ENCODE results near the gene CLDN5. TPM values are rescaled to one million over a fixed set of nuclear protein-coding genes. Genes with fewer than 3 reads are reported as not detected.

Gene CLDN5
- total RNA-seq, 2 experiments from 2014 or later, result not detected

- Histone ChIP-seq H3K4me2 (ENCODE audit: low read length) (no peak overlapping the region), H3K27ac (ENCODE audit: low read depth, low read length, poor library complexity, severe bottlenecking) (no peak overlapping the region), H4K20me1 (ENCODE audit: insufficient read depth, low read length) (no peaks in the 10 kb centered on the region), H3K36me3 (ENCODE audit: insufficient read depth, low read length) (no peaks in the 10 kb centered on the region), H3K9me3 (ENCODE audit: low read length) (no peaks in the 10 kb centered on the region), H3K9me2 (ENCODE audit: insufficient read depth, low read length) (no peaks in the 10 kb centered on the region), H2AFZ (ENCODE audit: low read length) (no peak overlapping the region), H3K79me2 (ENCODE audit: insufficient read depth, low read depth, low read length) (no peaks in the 10 kb centered on the region), H3K4me1 (ENCODE audit: insufficient read depth, low read length, poor library complexity, severe bottlenecking) (no peaks in the 10 kb centered on the region), H3K4me3 (ENCODE audit: low read depth, low read length, poor library complexity, severe bottlenecking) (no peak overlapping the region)
- intact Hi-C loops (cut with micrococcal nuclease; ENCODE audit: unreplicated experiment), result no loop called here
- TF ChIP-seq EZH2phosphoT487 (IDR thresholded peaks at IDR 0.05; ENCODE audit: borderline replicate concordance, low read depth, low read length) (no peak), CTCF (conservative IDR thresholded peaks at IDR 0.05; ENCODE audit: low read length) (no peak)
- no TSS peak for BruUV-seq (replicated peaks)
- ChIA-PET CTCF (ENCODE audit: unreplicated experiment) (no interaction called here), POLR2A (no interaction called here)
- no peak for DNase-seq (ENCODE audit: low spot score)
Observed at GRCh38 chr22:19543970-19544708, 19.9 kb upstream of the CLDN5 start.

GRCh38 chr22:19540394-19540793 lies 16.2 kb upstream of the CLDN5 start:
- Histone ChIP-seq H3K9me2 (ENCODE audit: insufficient read depth, low read length) (no peaks in the 10 kb centered on the region), H3K36me3 (ENCODE audit: insufficient read depth, low read length) (no peaks in the 10 kb centered on the region), H3K4me2 (ENCODE audit: low read length) (no peak overlapping the region), H3K4me1 (ENCODE audit: insufficient read depth, low read length, poor library complexity, severe bottlenecking) (no peaks in the 10 kb centered on the region), H3K9me3 (ENCODE audit: low read length) (no peaks in the 10 kb centered on the region), H4K20me1 (ENCODE audit: insufficient read depth, low read length) (no peaks in the 10 kb centered on the region), H3K79me2 (ENCODE audit: insufficient read depth, low read depth, low read length) (no peaks in the 10 kb centered on the region), H3K4me3 (ENCODE audit: low read depth, low read length, poor library complexity, severe bottlenecking) (no peak overlapping the region), H3K27ac (ENCODE audit: low read depth, low read length, poor library complexity, severe bottlenecking) (no peak overlapping the region), H2AFZ (ENCODE audit: low read length) (no peak overlapping the region)
- TF ChIP-seq EZH2phosphoT487 (IDR thresholded peaks at IDR 0.05; ENCODE audit: borderline replicate concordance, low read depth, low read length), result no peak
- TF ChIP-seq CTCF (conservative IDR thresholded peaks at IDR 0.05; ENCODE audit: low read length), result no peak
- no TSS peak for BruUV-seq (replicated peaks)
- ChIA-PET CTCF (ENCODE audit: unreplicated experiment) (no interaction called here), POLR2A (no interaction called here)
- intact Hi-C loops (cut with micrococcal nuclease; ENCODE audit: unreplicated experiment), result no loop called here
- DNase-seq (ENCODE audit: low spot score), result no peak

- no TSS peak for BruUV-seq (replicated peaks)
- ChIA-PET CTCF (ENCODE audit: unreplicated experiment) (no interaction called here), POLR2A (interaction anchor here (0.6 kb wide), 1 partner anchor 85 kb away, joined by 3 read pairs; no protein-coding TSS in a partner anchor)
- Histone ChIP-seq H3K79me2 (ENCODE audit: insufficient read depth, low read depth, low read length) (no peaks in the 10 kb centered on the region), H2AFZ (ENCODE audit: low read length) (no peak overlapping the region), H3K9me2 (ENCODE audit: insufficient read depth, low read length) (no peaks in the 10 kb centered on the region), H3K4me1 (ENCODE audit: insufficient read depth, low read length, poor library complexity, severe bottlenecking) (no peaks in the 10 kb centered on the region), H3K27ac (ENCODE audit: low read depth, low read length, poor library complexity, severe bottlenecking) (no peak overlapping the region), H3K4me2 (ENCODE audit: low read length) (no peak overlapping the region), H3K9me3 (ENCODE audit: low read length) (no peaks in the 10 kb centered on the region), H4K20me1 (ENCODE audit: insufficient read depth, low read length) (no peaks in the 10 kb centered on the region), H3K4me3 (ENCODE audit: low read depth, low read length, poor library complexity, severe bottlenecking) (no peak overlapping the region), H3K36me3 (ENCODE audit: insufficient read depth, low read length) (no peaks in the 10 kb centered on the region)
- intact Hi-C loops (cut with micrococcal nuclease; ENCODE audit: unreplicated experiment), result no loop called here
- TF ChIP-seq EZH2phosphoT487 (IDR thresholded peaks at IDR 0.05; ENCODE audit: borderline replicate concordance, low read depth, low read length), result no peak
- no peak for TF ChIP-seq CTCF (conservative IDR thresholded peaks at IDR 0.05; ENCODE audit: low read length)
- no peak for DNase-seq (ENCODE audit: low spot score)
Observed at GRCh38 chr22:19537941-19538488, 13.8 kb upstream of the CLDN5 start.

Measured in OCI-LY7 (cell line).